ENCODE data around the gene ABCD3. TPM values are rescaled to one million over a fixed set of nuclear protein-coding genes. Genes with fewer than 3 reads are reported as not detected.

ABCD3 gene
- total and polyA plus RNA-seq, 2 of the 8 experiments (the other 6 are each of a cell fraction or from before 2014, with no cell fraction given), result 6.6 to 29.4 TPM

DNA sequence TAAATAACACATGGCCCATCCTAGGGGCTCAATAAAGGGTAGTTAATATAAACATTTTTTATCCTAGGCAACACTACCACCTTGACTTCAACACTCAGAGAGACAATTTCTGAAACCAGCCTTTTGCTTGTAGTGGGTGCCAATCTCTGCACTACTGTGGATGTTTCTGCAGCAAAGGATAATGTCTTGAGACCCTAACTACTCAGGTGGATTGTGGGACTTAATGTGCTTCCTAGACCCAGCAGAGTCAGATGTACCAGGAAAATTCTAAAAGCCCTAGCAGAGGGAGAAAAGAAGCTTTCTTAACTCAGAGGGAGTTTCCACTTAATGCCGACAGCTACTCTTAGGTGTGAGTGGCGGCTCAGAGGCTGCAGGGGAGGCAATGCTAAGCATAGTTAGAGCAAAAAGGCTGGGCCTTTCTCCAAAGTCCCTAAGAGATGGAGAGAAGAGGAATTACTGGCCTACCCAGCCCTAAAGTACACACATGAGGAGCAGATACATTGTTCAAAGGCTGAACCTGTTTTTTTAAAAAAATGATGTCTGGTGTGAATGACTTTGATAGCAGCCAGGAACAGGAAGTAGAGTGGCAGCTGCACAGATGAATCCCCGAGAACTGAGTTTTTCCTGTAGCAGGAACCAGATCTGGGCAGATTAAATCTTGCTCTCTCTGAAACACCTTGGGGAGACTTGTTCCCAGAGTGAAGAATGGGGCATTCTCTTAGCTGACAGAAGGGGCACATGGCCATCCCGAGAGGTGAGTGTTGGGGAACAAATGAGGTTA, 33.5 kb upstream of the ABCD3 start (continued):
- TF ChIP-seq HDAC6 (IDR thresholded peaks at IDR 0.05; ENCODE audit: low read depth, low read length) (no peak), SIN3A (conservative IDR thresholded peaks at IDR 0.05 in 1 of 2, IDR thresholded peaks at IDR 0.05 in 1 of 2; ENCODE audit: low read depth in 1 of 2, low read length in 2 of 2) (no peak), PHF8 (conservative IDR thresholded peaks at IDR 0.05; ENCODE audit: low read depth, low read length) (no peak)
